Esophagus muscularis mucosa (tissue), 4 donors: ENCODE results near the gene MTREX. TPM values are rescaled to one million over a fixed set of nuclear protein-coding genes. Genes with fewer than 3 reads are reported as not detected.
A peak's percentile ranks its signal among the peaks of the same experiment; 100 is the strongest.

Source experiments
- DNase-seq: peaks from one replicate; pipeline ENCODE4 v3.0.0-alpha.2; 2017; ENCODE audit errors: extremely low spot score
- H3K27ac ChIP-seq, 4 donors: fragments of 200-600 bp; sonication (generic); replicated peaks in 1 of 4; 1 replicate in 3 of 4; 2 replicates in 1 of 4; pipeline ENCODE4 v1.5.1; 2016 to 2019; ENCODE audit warnings: mild to moderate bottlenecking in 1 of 4
- H3K27me3 ChIP-seq, 4 donors: fragments of 200-600 bp; sonication (generic); one replicate each; pipeline versions ENCODE4 v1.5.1 to v1.6.0; 2016 to 2019
- H3K36me3 ChIP-seq, 4 donors: fragments of 200-600 bp; sonication (generic); one replicate each; pipeline ENCODE4 v1.5.1; 2016 to 2019
- H3K4me1 ChIP-seq, 4 donors: fragments of 200-600 bp; sonication (generic); one replicate each; pipeline ENCODE4 v1.5.1; 2016 to 2019
- H3K4me3 ChIP-seq, 4 donors: fragments of 200-600 bp; sonication (generic); 1 replicate in 2 of 4; 2 replicates in 2 of 4; pipeline ENCODE4 v1.5.1; 2016 to 2019; ENCODE audit warnings: mild to moderate bottlenecking in 4 of 4, moderate library complexity in 1 of 4
- H3K9me3 ChIP-seq, 4 donors: fragments of 200-600 bp; sonication (generic); 1 replicate in 3 of 4; 2 replicates in 1 of 4; pipeline ENCODE4 v1.5.1; 2016 to 2019
- CTCF ChIP-seq, 3 experiments: fragments of 200-600 bp in 2 of 3; fragments of 450-650 bp in 1 of 3; sonication (generic) in 2 of 3; IDR thresholded peaks; one replicate each; pipeline ENCODE4 v1.5.1; 2017 to 2019; ENCODE audit warnings: antibody characterized with exemption in 3 of 3, mild to moderate bottlenecking in 2 of 3, moderate library complexity in 1 of 3
- EP300 ChIP-seq: sonication (generic); formaldehyde crosslinking; IDR thresholded peaks from one replicate; pipeline ENCODE4 v1.6.1; 2017; ENCODE audit warnings: antibody characterized with exemption
- POLR2A ChIP-seq: fragments of 450-650 bp; IDR thresholded peaks from one replicate; pipeline ENCODE4 v1.6.1; 2017; ENCODE audit warnings: antibody characterized with exemption, moderate library complexity, mild to moderate bottlenecking, low read depth
- POLR2AphosphoS5 ChIP-seq, 2 donors: sonication (generic); formaldehyde crosslinking; IDR thresholded peaks; one replicate each; pipeline ENCODE4 v1.6.1; 2017; ENCODE audit warnings: antibody characterized with exemption in 2 of 2
- WGBS: methylation state at CpG from one replicate; pipeline ENCODE4 v1.1.5; 2018; 5-methylcytosine and 5-hydroxymethylcytosine counted together
- intact Hi-C: fragments of 100-400 bp; cut with DNase I; formaldehyde crosslinking; loops from one replicate; pipeline ENCODE4 v1.15.1; 2023
- total RNA-seq, 4 donors: library from RNA; depleted of rRNA; stranded (reverse); fragments of >200 nt; gene quantifications; one replicate each; pipeline versions ENCODE4 v1.1.0 to v1.2.1, GENCODE V29; 2016

Gene MTREX
- total RNA-seq, 4 donors from 2014 or later: 53.7 to 64.0 (median 62.3) TPM

- Histone ChIP-seq H3K36me3 (peaks cover 0 to 11% (median 8%) of the 10 kb centered on the region in 4 donors), H3K27me3 (no peaks in the 10 kb centered on the region), H3K4me3 (no peak overlapping the region), H3K9me3 (peaks cover 0 to 6% (median 1%) of the 10 kb centered on the region in 4 donors), H3K27ac (peak overlapping the region in 3 of 4 donors; percentile 29 to 53 (median 45)), H3K4me1 (peaks cover 28 to 41% (median 38%) of the 10 kb centered on the region in 4 donors)
- DNase-seq: no peak
- WGBS: 50% methylated on average over 4 of the region's 4 CpGs
- intact Hi-C loops: no loop called here
- TF ChIP-seq POLR2AphosphoS5 (IDR thresholded peaks at IDR 0.05): peak in 1 of 2 donors; percentile 23
- TF ChIP-seq EP300: no peak
These were observed 4.5 kb upstream of the MTREX start for GRCh38 chr5:55303238-55303690.

GRCh38 chr5:55304584-55304983 lies 3.2 kb upstream of the MTREX start:
- intact Hi-C loops: no loop called here
- Histone ChIP-seq H3K9me3 (peaks cover 0 to 6% (median 1%) of the 10 kb centered on the region in 4 donors), H3K27me3 (no peaks in the 10 kb centered on the region), H3K36me3 (peaks cover 0 to 11% (median 8%) of the 10 kb centered on the region in 4 donors), H3K4me1 (peaks cover 39 to 52% (median 50%) of the 10 kb centered on the region in 4 donors), H3K4me3 (no peak overlapping the region), H3K27ac (peak overlapping the region in 1 of 4 donors; percentile 29)
- TF ChIP-seq POLR2A: no peak
- TF ChIP-seq POLR2AphosphoS5 (IDR thresholded peaks at IDR 0.05): no peak
- no peak for TF ChIP-seq CTCF (IDR thresholded peaks at IDR 0.05)
- no peak for TF ChIP-seq EP300
- 97% methylated on average over 6 of the region's 6 CpGs for WGBS
- DNase-seq: no peak

GRCh38 chr5:55305345-55305744 lies 2.4 kb upstream of the MTREX start:
- WGBS: 70% methylated on average over 4 of the region's 4 CpGs
- Histone ChIP-seq H3K4me1 (peaks cover 45 to 60% (median 57%) of the 10 kb centered on the region in 4 donors), H3K36me3 (peaks cover 0 to 11% (median 8%) of the 10 kb centered on the region in 4 donors), H3K27ac (no peak overlapping the region), H3K9me3 (peaks cover 0 to 6% (median 1%) of the 10 kb centered on the region in 4 donors), H3K4me3 (peak overlapping the region in 1 of 4 donors; percentile 86), H3K27me3 (no peaks in the 10 kb centered on the region)
- no peak for TF ChIP-seq CTCF (IDR thresholded peaks at IDR 0.05)
- TF ChIP-seq EP300: no peak
- TF ChIP-seq POLR2AphosphoS5 (IDR thresholded peaks at IDR 0.05): no peak
- no peak for TF ChIP-seq POLR2A
- DNase-seq: no peak
- intact Hi-C loops: no loop called here

GRCh38 chr5:55306641-55307382 lies 977 bp upstream of the MTREX start:
- H3K27me3 ChIP-seq: no peaks in the 10 kb centered on the region
- peak overlapping the region; percentile 90 to 95 (median 92) for H3K27ac ChIP-seq
- DNase-seq: no peak
- H3K36me3 ChIP-seq: no peaks in the 10 kb centered on the region
- peak overlapping the region; percentile 65 to 86 (median 80) for H3K4me3 ChIP-seq
- TF ChIP-seq CTCF (IDR thresholded peaks at IDR 0.05): no peak
- no peak for TF ChIP-seq EP300
- H3K4me1 ChIP-seq: peaks cover 48 to 72% (median 70%) of the 10 kb centered on the region in 4 donors
- H3K9me3 ChIP-seq: no peaks in the 10 kb centered on the region
- WGBS: 4% methylated on average over 12 of the region's 12 CpGs
- intact Hi-C loops: no loop called here

GRCh38 chr5:55308254-55308836 lies 556 bp downstream of the MTREX start:
- TF ChIP-seq EP300 (no peak), CTCF (IDR thresholded peaks at IDR 0.05) (no peak), POLR2AphosphoS5 (IDR thresholded peaks at IDR 0.05) (no peak), POLR2A (no peak)
- intact Hi-C loops: no loop called here
- Histone ChIP-seq H3K9me3 (no peaks in the 10 kb centered on the region), H3K27me3 (no peaks in the 10 kb centered on the region), H3K27ac (peak overlapping the region; percentile 90 to 95 (median 92)), H3K4me1 (peaks cover 44 to 81% (median 75%) of the 10 kb centered on the region in 4 donors), H3K4me3 (peak overlapping the region; percentile 65 to 86 (median 80)), H3K36me3 (no peaks in the 10 kb centered on the region)
- WGBS: under 1% methylated on average over 13 of the region's 13 CpGs
- no peak for DNase-seq
